ENCODE results near the gene DCC. TPM values are rescaled to one million over a fixed set of nuclear protein-coding genes. Genes with fewer than 3 reads are reported as not detected.
A peak's percentile ranks its signal among the peaks of the same experiment; 100 is the strongest.

Gene DCC
- polyA plus RNA-seq, 3 donors, result 4.0 to 8.0 (median 5.8) TPM

DNA sequence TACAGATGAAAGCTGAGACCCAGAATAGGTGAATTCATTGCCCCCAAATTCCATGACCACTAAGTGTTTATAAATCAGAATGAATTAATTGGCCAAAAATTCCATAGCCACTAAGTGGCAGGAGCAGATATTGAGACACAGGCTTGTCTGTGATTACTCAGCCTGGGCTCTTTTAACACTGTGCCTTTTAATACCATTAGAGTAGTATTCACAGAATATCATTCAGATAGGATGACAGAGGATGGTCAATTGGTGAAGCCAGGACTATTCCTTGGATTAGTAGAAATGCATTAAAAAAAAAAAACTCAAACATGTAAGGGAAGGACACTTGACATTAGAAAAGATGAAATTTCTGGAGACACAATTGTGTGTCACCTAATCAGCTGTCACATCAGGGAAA lies 698.6 kb downstream of the DCC start:
- no peak for DNase-seq

- DNase-seq, result no peak
Observed at GRCh38 chr18:53040286-53040685, 700.3 kb downstream of the DCC start.

GRCh38 chr18:53056064-53056463 lies 716.1 kb downstream of the DCC start:
- no peak for DNase-seq

DNA sequence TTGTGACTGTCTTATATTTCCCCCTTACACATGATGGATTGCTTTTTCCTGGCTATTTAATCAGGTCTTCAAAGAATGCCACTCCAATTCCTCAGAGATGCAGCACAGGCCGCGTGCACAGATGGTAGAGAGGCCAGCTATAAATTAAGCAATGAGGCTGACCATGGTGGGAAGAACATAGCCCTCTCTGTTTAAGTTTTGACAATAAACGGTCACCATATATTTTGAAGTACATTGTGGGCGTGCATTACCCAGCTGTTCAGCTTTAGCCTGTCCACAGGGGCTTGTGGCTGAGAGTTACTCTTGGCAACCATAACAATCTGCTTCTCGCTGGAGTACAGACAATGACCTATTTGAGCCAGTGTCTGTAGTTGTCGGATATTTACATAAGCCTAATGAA lies 730.8 kb downstream of the DCC start:
- peak; percentile 33 for DNase-seq

- DNase-seq, result no peak
Observed at GRCh38 chr18:53080687-53081086, 740.7 kb downstream of the DCC start.

GRCh38 chr18:53093636-53094035 lies 753.6 kb downstream of the DCC start:
- peak; percentile 12 for DNase-seq

GRCh38 chr18:53101536-53102105 lies 761.6 kb downstream of the DCC start:
- DNase-seq, result no peak

- no peak for DNase-seq
Observed at GRCh38 chr18:53114441-53114840, 774.4 kb downstream of the DCC start.

- DNase-seq, result no peak
Observed at GRCh38 chr18:53115876-53116585, 776.0 kb downstream of the DCC start.

GRCh38 chr18:53117851-53118250 lies 777.9 kb downstream of the DCC start:
- no peak for DNase-seq

GRCh38 chr18:53126210-53126609 lies 786.2 kb downstream of the DCC start:
- no peak for DNase-seq

GRCh38 chr18:53131001-53131400 lies 791.0 kb downstream of the DCC start:
- no peak for DNase-seq

- no peak for DNase-seq
Observed at GRCh38 chr18:53134711-53135110, 794.7 kb downstream of the DCC start.

DNA sequence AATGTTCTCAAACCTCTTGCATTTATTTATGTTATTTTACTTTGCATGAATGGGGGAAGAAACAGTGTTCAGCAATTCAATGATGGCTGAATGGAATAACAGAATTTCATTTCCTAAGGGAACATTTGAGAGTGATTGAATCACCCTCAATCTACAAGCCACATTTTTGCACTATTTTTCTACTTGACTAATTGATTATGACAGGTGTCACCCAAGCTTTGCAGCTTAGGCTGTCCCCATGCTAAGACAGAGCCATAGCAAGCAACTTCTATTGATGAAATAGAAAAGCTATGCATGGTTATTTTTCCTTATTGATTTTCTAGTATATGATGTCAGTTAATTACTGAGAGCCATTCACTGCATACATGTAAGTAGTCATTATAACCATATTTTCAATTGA lies 795.7 kb downstream of the DCC start:
- DNase-seq, result no peak

- DNase-seq, result no peak
Observed at GRCh38 chr18:53139746-53140500, 799.9 kb downstream of the DCC start.

- DNase-seq, result peak; percentile 4
Observed at GRCh38 chr18:53142005-53142404, 802.0 kb downstream of the DCC start.

DNA sequence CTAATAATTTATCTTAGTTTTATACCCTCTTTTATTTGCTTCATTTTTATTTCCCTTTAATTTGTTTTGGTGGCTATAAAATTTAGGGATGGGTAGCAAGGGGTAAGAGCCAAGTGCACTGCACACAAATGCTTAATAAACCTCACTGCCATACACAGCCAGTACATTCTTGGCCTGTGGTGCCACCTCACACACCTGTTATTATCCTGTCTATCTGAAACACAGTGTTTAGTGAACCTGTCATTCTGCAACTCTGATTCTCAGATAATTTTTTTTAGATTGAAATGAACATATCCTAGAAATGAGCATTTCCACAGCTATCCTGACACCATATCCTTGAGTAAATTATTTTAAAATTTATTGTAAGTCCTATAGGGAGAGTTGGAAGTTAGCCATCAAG lies 807.5 kb downstream of the DCC start:
- DNase-seq, result no peak

DNA sequence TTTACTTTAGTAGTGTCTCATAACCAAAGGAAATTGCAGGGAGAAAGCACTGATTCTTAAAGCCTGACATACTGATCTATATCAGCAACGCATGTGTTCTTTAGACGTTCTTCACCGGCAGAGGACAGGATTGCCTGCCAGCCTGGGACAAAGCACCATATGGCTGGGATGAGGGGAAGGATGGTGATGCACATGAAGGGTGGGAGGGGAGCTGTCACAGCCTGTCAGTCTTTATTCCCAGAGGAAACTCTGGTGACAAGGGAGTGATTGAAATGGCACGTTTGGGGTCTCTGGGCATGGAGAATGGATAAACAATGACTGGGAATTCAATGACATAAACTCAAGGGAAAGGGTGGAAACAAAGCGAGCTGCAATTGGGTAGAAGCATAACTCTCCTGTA lies 808.1 kb downstream of the DCC start:
- DNase-seq, result no peak

- DNase-seq, result no peak
Observed at GRCh38 chr18:53152476-53152875, 812.5 kb downstream of the DCC start.

DNA sequence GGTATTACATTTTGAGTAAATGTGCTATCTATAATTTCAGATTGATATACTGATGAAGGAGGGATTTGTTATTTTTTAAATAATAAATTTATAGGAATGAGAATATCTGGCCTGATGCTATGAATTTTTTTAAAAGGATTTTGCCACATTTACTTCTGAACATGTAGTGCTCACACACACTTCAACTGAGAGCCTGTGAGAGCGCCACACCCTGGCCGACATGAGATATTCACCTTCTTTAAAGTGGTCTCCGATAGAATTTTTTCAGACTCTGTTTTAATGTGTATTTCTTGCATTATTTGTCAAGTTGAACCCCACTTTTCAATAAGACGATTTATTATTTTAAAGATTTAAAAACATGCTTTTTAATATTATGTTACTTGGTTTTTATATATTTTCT lies 813.3 kb downstream of the DCC start:
- DNase-seq, result no peak

DNA sequence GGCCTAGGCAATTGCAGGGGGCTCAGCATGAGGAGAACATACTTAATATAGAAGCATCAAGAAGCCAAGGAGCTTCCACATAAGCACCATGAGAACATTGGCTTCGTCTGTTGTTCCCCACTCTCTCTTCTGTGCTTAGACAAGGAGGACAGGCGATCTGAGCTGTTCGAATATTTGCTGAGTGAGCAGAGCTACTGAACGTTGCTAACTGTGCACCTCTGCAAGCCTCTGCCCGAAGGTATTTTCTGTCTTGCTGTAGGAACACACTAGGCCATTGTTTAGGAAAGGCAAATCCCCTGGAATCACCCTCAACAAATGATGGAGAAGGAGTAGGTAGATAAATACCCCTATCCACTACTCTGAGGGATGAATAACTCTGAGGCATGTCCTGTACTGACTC lies 813.8 kb downstream of the DCC start:
- DNase-seq, result no peak

DNA sequence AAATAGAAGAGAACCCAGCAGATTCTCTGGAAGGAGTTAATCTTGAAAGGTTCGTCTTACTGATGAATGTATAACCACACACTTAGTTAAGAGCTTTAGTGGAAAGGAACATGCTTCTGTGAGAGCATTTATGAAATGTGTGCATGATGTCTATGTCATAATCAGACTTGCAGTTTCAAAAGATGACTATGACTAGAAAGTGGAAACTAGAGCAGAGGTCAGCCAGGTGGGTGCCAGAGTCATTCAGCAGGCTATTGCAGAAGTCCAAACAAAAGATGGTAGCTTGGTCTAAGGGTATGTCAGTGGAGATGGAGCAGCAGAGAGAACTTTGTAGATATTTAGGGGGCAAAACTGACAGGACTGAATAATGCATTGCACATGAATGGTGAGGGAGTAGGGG lies 825.8 kb downstream of the DCC start:
- DNase-seq, result no peak

- no peak for DNase-seq
Observed at GRCh38 chr18:53169346-53169745, 829.3 kb downstream of the DCC start.
